Spleen (tissue), 11 donors: ENCODE data around the gene ANKRD31. TPM values are rescaled to one million over a fixed set of nuclear protein-coding genes. Genes with fewer than 3 reads are reported as not detected.

Experiments used
- DNase-seq: peaks from one replicate; pipeline ENCODE4 v3.0.0-alpha.2; 2020
- H3K27ac ChIP-seq, 8 donors: fragments of 200-600 bp; sonication (generic) in 7 of 8; 1 replicate in 4 of 8; 2 replicates in 4 of 8; pipeline versions ENCODE4 v1.5.0 to v1.8.0; 2016 to 2021; ENCODE audit warnings: inconsistent platforms in 4 of 8, mild to moderate bottlenecking in 4 of 8, moderate library complexity in 1 of 8
- H3K27me3 ChIP-seq, 7 donors: fragments of 200-600 bp; sonication (generic) in 6 of 7; replicated peaks in 1 of 7; 1 replicate in 4 of 7; 2 replicates in 3 of 7; pipeline versions ENCODE4 v1.5.0 to v1.8.0; 2016 to 2021; ENCODE audit warnings: inconsistent platforms in 3 of 7, mild to moderate bottlenecking in 1 of 7
- H3K36me3 ChIP-seq, 6 donors: fragments of 200-600 bp; sonication (generic) in 5 of 6; 1 replicate in 4 of 6; 2 replicates in 2 of 6; pipeline versions ENCODE4 v1.5.0 to v1.8.0; 2016 to 2021; ENCODE audit warnings: inconsistent platforms in 2 of 6
- H3K4me1 ChIP-seq, 6 donors: fragments of 200-600 bp; sonication (generic) in 5 of 6; 1 replicate in 3 of 6; 2 replicates in 3 of 6; pipeline versions ENCODE4 v1.5.0 to v1.8.0; 2016 to 2021; ENCODE audit warnings: inconsistent platforms in 3 of 6
- H3K4me3 ChIP-seq, 8 donors: fragments of 200-600 bp; sonication (generic) in 7 of 8; 1 replicate in 4 of 8; 2 replicates in 4 of 8; pipeline versions ENCODE4 v1.5.0 to v1.8.0; 2016 to 2021; ENCODE audit warnings: inconsistent platforms in 4 of 8, mild to moderate bottlenecking in 4 of 8, moderate library complexity in 2 of 8
- H3K9me3 ChIP-seq, 8 donors: fragments of 200-600 bp; sonication (generic) in 7 of 8; 1 replicate in 4 of 8; 2 replicates in 4 of 8; pipeline versions ENCODE4 v1.5.0 to v1.8.0; 2016 to 2021; ENCODE audit warnings: inconsistent platforms in 4 of 8
- POLR2A ChIP-seq, 3 donors: fragments of 450-650 bp; IDR thresholded peaks; one replicate each; pipeline ENCODE4 v1.5.1; 2017; ENCODE audit warnings: antibody characterized with exemption in 3 of 3, mild to moderate bottlenecking in 1 of 3
- POLR2AphosphoS5 ChIP-seq, 3 donors: sonication (generic); formaldehyde crosslinking; IDR thresholded peaks; one replicate each; pipeline ENCODE4 v1.5.1; 2017; ENCODE audit warnings: antibody characterized with exemption in 3 of 3
- WGBS, 5 donors: extraction: QIAGEN DNeasy Blood & Tissue Kit in 3 of 5; methylation state at CpG; one replicate each; pipeline versions ENCODE4 v1.1.5 to v1.1.7; 2013 to 2018; 5-methylcytosine and 5-hydroxymethylcytosine counted together
- intact Hi-C: fragments of 100-400 bp; cut with DNase I; formaldehyde crosslinking; loops from one replicate; pipeline ENCODE4 v1.15.0; 2023; ENCODE audit warnings: low total_unique reads
- polyA plus RNA-seq, 3 donors: library from polyadenylated mRNA; stranded (reverse); fragments of 200-250 nt; gene quantifications; one replicate each; pipeline ENCODE4 v1.2.1, GENCODE V29; 2013
- total RNA-seq, 7 donors: library from RNA; depleted of rRNA in 3 of 7; stranded (reverse); fragments of >200 nt in 3 of 7; fragmentation: NEBNext Ultra II Directional in 4 of 7; extraction: Animal tissue kit (Norgen Biotek cat#: 25700) in 4 of 7; gene quantifications; one replicate each; pipeline versions ENCODE4 v1.1.0 to v1.2.1, GENCODE V29; 2016 to 2021
- TF ChIP-seq, protein P1 (sequence below), 11 experiments: fragments of 200-600 bp in 7 of 11; fragments of 450-650 bp in 4 of 11; sonication (generic) in 4 of 11; IDR thresholded peaks in 8 of 11; conservative IDR thresholded peaks in 3 of 11; 1 replicate in 7 of 11; 2 replicates in 4 of 11; pipeline versions ENCODE4 v1.4.0 to v1.8.0; 2016 to 2021; ENCODE audit warnings: antibody characterized with exemption in 11 of 11, inconsistent platforms in 4 of 11, mild to moderate bottlenecking in 1 of 11
- donor health status: healthy with polysubstance abuse.
- donor health status: DM: no; HTN: no; CAD: no; lungs with moderate emphysema.
- donor health status: DM: no; HTN: no; CAD: no.
- donor health status: Bipolar disorder and iron deficiency.
- donor health status: healthy.
- donor health status: DM: no; HTN: no; CAD: no.
- donor health status: DM: yes; HTN: yes; CAD: no.

ANKRD31 gene
- total and polyA plus RNA-seq, 10 donors: 0.03 to 0.51 (median 0.22) TPM

DNA sequence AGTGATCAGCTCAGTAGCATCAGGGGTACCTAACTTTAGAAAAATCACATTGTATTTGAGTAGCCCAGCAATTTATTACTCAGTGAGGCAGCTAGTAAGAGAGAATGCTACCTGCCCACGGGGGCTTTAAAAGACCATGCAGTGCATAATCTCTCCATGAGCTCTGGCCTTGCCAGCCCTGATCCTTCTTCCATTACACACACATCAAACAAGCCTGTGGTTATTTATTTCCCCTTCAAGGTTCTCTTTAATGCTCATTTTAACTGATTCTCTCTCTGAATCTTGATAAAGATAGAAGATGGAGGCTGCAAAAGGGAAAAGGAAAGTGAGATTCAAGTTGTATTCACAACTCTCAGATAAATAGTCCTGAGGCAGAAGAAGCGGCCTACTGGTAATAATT lies 22.3 kb downstream of the ANKRD31 start:
- Histone ChIP-seq H3K36me3 (no peaks in the 10 kb centered on the region), H3K27me3 (no peaks in the 10 kb centered on the region), H3K4me1 (no peaks in the 10 kb centered on the region), H3K27ac (no peak overlapping the region), H3K4me3 (no peak overlapping the region), H3K9me3 (peaks cover 2 to 25% (median 19%) of the 10 kb centered on the region in 8 donors)
- no peak for DNase-seq
- WGBS, 5 donors: 72 to 82% (median 78%) methylated on average over 2 of the region's 2 CpGs
- TF ChIP-seq POLR2A (IDR thresholded peaks at IDR 0.05) (no peak), POLR2AphosphoS5 (IDR thresholded peaks at IDR 0.05) (no peak)
- TF ChIP-seq, protein P1, sequence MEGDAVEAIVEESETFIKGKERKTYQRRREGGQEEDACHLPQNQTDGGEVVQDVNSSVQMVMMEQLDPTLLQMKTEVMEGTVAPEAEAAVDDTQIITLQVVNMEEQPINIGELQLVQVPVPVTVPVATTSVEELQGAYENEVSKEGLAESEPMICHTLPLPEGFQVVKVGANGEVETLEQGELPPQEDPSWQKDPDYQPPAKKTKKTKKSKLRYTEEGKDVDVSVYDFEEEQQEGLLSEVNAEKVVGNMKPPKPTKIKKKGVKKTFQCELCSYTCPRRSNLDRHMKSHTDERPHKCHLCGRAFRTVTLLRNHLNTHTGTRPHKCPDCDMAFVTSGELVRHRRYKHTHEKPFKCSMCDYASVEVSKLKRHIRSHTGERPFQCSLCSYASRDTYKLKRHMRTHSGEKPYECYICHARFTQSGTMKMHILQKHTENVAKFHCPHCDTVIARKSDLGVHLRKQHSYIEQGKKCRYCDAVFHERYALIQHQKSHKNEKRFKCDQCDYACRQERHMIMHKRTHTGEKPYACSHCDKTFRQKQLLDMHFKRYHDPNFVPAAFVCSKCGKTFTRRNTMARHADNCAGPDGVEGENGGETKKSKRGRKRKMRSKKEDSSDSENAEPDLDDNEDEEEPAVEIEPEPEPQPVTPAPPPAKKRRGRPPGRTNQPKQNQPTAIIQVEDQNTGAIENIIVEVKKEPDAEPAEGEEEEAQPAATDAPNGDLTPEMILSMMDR (IDR thresholded peaks at IDR 0.05 in 8 of 11, conservative IDR thresholded peaks at IDR 0.05 in 3 of 11): no peak
- intact Hi-C loops: no loop called here

DNA sequence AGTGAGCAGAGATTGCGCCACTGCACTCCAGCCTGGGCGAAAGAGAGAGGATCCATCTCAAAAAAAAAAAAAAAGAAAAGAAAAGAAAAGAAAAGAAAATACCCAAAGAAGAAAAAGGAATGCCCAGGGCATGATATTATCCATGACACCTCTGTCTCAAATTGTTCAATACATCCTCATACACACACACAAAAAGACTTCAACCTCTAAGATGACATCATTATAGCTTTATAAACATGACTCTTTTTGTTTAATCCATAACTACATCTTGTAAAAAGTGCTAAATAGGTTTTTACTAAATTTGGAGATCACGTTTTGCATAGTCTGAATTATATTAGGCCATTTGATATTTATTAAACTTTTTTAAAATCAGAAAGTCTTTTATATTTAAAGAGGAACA lies 33.1 kb downstream of the ANKRD31 start:
- no peak for DNase-seq
- Histone ChIP-seq H3K9me3 (no peaks in the 10 kb centered on the region), H3K27me3 (no peaks in the 10 kb centered on the region), H3K36me3 (no peaks in the 10 kb centered on the region), H3K4me1 (no peaks in the 10 kb centered on the region), H3K4me3 (no peak overlapping the region), H3K27ac (no peak overlapping the region)
- WGBS, 5 donors: 82 to 95% (median 88%) methylated on average over 3 of the region's 3 CpGs
- intact Hi-C loops: no loop called here
- TF ChIP-seq POLR2AphosphoS5 (IDR thresholded peaks at IDR 0.05) (no peak), POLR2A (IDR thresholded peaks at IDR 0.05) (no peak)
- TF ChIP-seq, protein P1 (IDR thresholded peaks at IDR 0.05 in 8 of 11, conservative IDR thresholded peaks at IDR 0.05 in 3 of 11): no peak

DNA sequence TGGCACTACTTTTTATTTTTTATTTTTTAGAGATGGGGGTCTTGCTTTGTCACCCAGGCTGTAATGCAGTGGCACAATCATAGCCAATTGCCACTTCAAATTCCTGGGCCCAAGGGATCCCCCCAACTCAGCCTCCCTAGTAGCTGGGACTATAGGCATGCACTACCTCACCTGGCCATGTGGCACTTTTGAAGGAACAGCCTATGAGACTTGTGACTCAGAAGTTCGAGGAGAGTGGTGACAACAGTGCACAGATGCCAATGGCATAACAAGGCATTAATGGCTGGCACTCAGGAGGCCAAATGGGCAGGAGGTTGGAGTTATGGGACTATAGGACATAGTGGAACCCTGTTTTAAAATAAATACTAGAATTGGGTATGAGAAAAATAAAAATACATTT lies 33.7 kb downstream of the ANKRD31 start:
- H3K36me3 ChIP-seq: no peaks in the 10 kb centered on the region
- no peak overlapping the region for H3K27ac ChIP-seq
- H3K27me3 ChIP-seq: no peaks in the 10 kb centered on the region
- H3K4me3 ChIP-seq: no peak overlapping the region
- TF ChIP-seq POLR2A (IDR thresholded peaks at IDR 0.05): no peak
- no peak for TF ChIP-seq POLR2AphosphoS5 (IDR thresholded peaks at IDR 0.05)
- TF ChIP-seq, protein P1 (IDR thresholded peaks at IDR 0.05 in 8 of 11, conservative IDR thresholded peaks at IDR 0.05 in 3 of 11): no peak
- DNase-seq: no peak
- intact Hi-C loops: no loop called here
- H3K4me1 ChIP-seq: no peaks in the 10 kb centered on the region
- H3K9me3 ChIP-seq: no peaks in the 10 kb centered on the region
- 71 to 94% (median 81%) methylated on average over 1 of the region's 1 CpG for WGBS, 5 donors

DNA sequence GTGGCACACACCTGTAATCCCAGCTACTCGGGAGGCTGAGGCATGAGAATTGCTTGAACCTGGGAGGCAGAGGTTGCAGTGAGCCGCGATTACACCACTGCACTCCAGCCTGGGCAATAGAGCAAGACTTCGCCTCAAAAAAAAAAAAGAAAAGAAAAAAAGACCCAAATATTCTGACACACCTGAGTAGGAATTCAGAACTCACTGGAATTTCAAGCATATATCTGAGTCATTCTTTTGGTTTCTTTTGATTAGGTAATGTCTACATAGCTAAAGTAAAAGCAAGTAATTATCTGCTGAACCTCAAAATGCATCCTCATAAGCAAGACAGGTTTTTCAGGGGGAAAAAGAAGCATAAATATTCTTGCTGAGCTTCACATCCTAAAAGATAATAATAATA lies 35.9 kb downstream of the ANKRD31 start:
- TF ChIP-seq POLR2A (IDR thresholded peaks at IDR 0.05): no peak
- TF ChIP-seq, protein P1 (IDR thresholded peaks at IDR 0.05 in 8 of 11, conservative IDR thresholded peaks at IDR 0.05 in 3 of 11): no peak
- H3K27ac ChIP-seq: no peak overlapping the region
- no peak for DNase-seq
- H3K4me3 ChIP-seq: no peak overlapping the region
- WGBS, 5 donors: 95 to 98% (median 96%) methylated on average over 4 of the region's 4 CpGs
- no peaks in the 10 kb centered on the region for H3K4me1 ChIP-seq
- no peaks in the 10 kb centered on the region for H3K27me3 ChIP-seq
- intact Hi-C loops: no loop called here
- no peaks in the 10 kb centered on the region for H3K9me3 ChIP-seq
- H3K36me3 ChIP-seq: no peaks in the 10 kb centered on the region
